Mucosa of descending colon (tissue), 3 donors: ENCODE measurements around the gene SLC66A2. TPM values are rescaled to one million over a fixed set of nuclear protein-coding genes. Genes with fewer than 3 reads are reported as not detected.

Experiments
- ATAC-seq: fragments of 200-7000 bp; cut with Tn5 transposase; one replicate; pipeline ENCODE4 v1.9.1; 2020; ENCODE audit warnings: mild to moderate bottlenecking, moderate library complexity
- DNase-seq, 3 donors: peaks; one replicate each; pipeline ENCODE4 v3.0.0-alpha.2; 2020
- H3K36me3 ChIP-seq: fragments of 200-600 bp; one replicate; pipeline ENCODE4 v1.8.0; 2021; ENCODE audit warnings: low read depth, mild to moderate bottlenecking
- H3K4me1 ChIP-seq: fragments of 200-600 bp; one replicate; pipeline ENCODE4 v1.8.0; 2021; ENCODE audit warnings: low read depth, mild to moderate bottlenecking
- H3K4me3 ChIP-seq: fragments of 200-600 bp; one replicate; pipeline ENCODE4 v1.8.0; 2021; ENCODE audit warnings: mild to moderate bottlenecking
- H3K9me3 ChIP-seq: fragments of 200-600 bp; one replicate; pipeline ENCODE4 v1.8.0; 2021; ENCODE audit warnings: mild to moderate bottlenecking
- CTCF ChIP-seq: fragments of 200-600 bp; IDR thresholded peaks from one replicate; pipeline ENCODE4 v1.8.0; 2022; ENCODE audit warnings: antibody characterized with exemption, mild to moderate bottlenecking
- intact Hi-C, 2 donors: fragments of 100-400 bp; cut with DNase I in 1 of 2; cut with micrococcal nuclease in 1 of 2; formaldehyde crosslinking; loops; one replicate each; pipeline versions ENCODE4 v1.11.0 to v1.11.1; 2022; cut with DNase I, micrococcal nuclease
- total RNA-seq, 3 donors: library from RNA; stranded (reverse); fragmentation: NEBNext Ultra II Directional in 2 of 3; extraction: Animal tissue kit (Norgen Biotek cat#: 25700) in 2 of 3; gene quantifications; one replicate each; pipeline versions ENCODE4 v1.2.1 to v1.2.4, GENCODE V29; 2021 to 2023
- donor health status: DM: no; HTN: no; CAD: no; lungs with moderate emphysema.
- donor health status: DM: no; HTN: no; CAD: no.
- donor health status: DM: no; HTN: yes; CAD: no.

The SLC66A2 gene
- total RNA-seq, 3 donors from 2014 or later = 54.5 to 90.1 (median 68.6) TPM

- Histone ChIP-seq H3K4me3 (no peak overlapping the region), H3K9me3 (peaks cover 36% of the 10 kb centered on the region), H3K36me3 (no peaks in the 10 kb centered on the region), H3K4me1 (peaks cover 26% of the 10 kb centered on the region)
- ATAC-seq (no peak), DNase-seq (no peak)
- TF ChIP-seq CTCF = no peak
- intact Hi-C loops = no loop called here
Measured at GRCh38 chr18:79932907-79933306, 18.5 kb downstream of the SLC66A2 start.

- H3K36me3 ChIP-seq = no peaks in the 10 kb centered on the region
- TF ChIP-seq CTCF = no peak
- ATAC-seq = no peak
- peak in 2 of 3 donors; percentile 0 to 1 for DNase-seq
- peaks cover 36% of the 10 kb centered on the region for H3K9me3 ChIP-seq
- H3K4me1 ChIP-seq = peaks cover 22% of the 10 kb centered on the region
- H3K4me3 ChIP-seq = no peak overlapping the region
- intact Hi-C loops = no loop called here
Measured at GRCh38 chr18:79931475-79931874, 20.0 kb downstream of the SLC66A2 start.

DNA sequence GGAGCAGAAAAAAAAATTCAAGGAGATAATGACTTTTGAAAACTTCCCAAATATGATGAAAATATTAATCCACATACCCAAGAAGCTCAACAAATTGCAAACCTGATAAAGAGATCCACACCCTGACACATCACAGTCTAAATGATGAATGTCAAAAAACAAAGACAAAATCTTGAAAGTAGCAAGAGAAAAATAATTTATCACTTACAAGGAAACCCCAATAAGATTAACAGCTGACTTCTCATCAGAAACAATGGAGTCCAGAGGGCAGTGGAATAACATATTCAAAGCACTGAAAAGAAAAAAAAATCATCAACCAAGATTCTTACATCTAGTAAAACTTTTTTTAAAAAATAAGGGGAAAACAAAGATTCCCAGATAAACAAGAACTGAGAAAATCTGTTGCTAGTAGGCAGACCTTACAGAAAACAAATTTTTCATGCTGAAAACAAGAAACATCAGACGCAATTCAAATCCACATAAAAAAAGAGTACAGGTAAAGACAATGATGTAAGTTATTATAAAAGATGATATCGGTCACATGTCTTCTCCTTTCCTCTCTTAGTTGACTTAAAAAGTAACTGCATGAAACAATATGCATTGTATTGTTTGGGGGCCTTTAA, 21.3 kb downstream of the SLC66A2 start:
- no peak for TF ChIP-seq CTCF
- no peak overlapping the region for H3K4me3 ChIP-seq
- no peaks in the 10 kb centered on the region for H3K36me3 ChIP-seq
- peaks cover 13% of the 10 kb centered on the region for H3K4me1 ChIP-seq
- DNase-seq (no peak), ATAC-seq (no peak)
- peaks cover 36% of the 10 kb centered on the region for H3K9me3 ChIP-seq
- intact Hi-C loops = no loop called here

DNA sequence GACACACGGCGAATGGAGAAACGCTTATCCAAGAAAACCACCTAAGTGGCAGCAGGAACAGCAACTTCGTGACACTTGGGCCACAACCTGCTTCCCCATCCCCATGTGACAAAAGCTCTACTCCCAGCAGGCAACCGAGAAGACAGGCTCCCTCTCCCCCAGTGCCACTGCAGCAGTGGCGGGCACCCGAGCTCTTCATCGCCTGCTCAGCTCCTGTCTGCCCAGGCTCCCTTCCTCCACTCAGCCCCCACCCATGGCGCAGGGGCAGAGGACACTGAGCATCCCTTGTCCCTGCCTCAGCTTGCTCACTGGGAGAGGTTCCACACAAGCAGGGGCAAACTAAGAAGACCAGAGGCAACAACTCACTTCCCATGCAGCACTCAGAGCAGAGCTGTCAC, 22.9 kb downstream of the SLC66A2 start:
- peak in 2 of 3 donors; percentile 12 to 38 for DNase-seq

GRCh38 chr18:79927607-79928562, 23.6 kb downstream of the SLC66A2 start:
- Histone ChIP-seq H3K4me3 (no peak overlapping the region), H3K9me3 (peaks cover 29% of the 10 kb centered on the region), H3K36me3 (no peaks in the 10 kb centered on the region), H3K4me1 (no peaks in the 10 kb centered on the region)
- no peak for ATAC-seq
- DNase-seq = peak; percentile 1 to 46 (median 18)
- intact Hi-C loops = no loop called here
- no peak for TF ChIP-seq CTCF

More for the DNA sequence above, 22.9 kb downstream of the SLC66A2 start:
- intact Hi-C loops = no loop called here
- Histone ChIP-seq H3K36me3 (no peaks in the 10 kb centered on the region), H3K9me3 (peaks cover 34% of the 10 kb centered on the region), H3K4me1 (no peaks in the 10 kb centered on the region), H3K4me3 (no peak overlapping the region)
- TF ChIP-seq CTCF = no peak
- ATAC-seq = no peak
